ENCODE data around the gene VPS13D.

The VPS13D gene

DNA sequence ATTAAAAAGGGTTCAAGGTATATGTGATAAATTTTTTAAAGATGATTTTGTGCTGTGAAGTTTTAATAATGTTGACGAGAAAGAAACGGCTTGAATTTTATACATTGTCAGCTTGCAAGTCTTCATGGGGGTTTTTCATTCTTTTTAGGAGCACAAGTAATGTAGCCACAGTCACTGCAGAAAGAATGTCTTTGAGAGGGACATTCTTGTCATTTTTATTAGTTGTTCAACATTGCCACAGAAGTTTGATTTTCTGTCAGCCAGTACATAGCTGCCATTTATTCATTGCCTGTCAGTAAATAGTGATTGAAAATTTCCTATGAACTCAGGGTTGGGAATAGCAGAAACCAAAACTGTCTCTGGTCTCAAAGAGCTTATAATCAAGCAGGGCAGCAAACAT lies 231.9 kb downstream of the VPS13D start:
- Histone ChIP-seq H3K23ac (ENCODE audit: low read length in 2 of 2) (no peak overlapping the region), H3K14ac (ENCODE audit: low read length in 2 of 2) (no peak overlapping the region)

DNA sequence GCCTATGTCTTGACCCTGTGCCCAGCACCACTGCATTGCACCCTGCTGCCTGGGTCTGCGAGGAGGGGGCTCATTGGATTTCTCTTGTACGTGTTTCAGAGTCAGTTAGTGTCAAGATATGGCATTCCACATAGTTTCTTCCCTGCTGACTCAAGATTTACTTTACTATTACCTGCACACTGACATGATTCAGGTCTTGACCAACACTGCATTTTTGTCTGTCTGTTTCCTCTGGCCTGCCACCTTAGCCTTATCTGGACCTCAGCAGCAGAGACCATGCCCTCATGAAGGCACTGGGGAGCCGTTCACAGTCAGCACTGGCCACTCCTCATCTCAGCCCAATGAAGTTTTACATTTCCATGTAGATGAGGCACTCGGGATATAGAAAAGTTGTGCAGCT lies 232.8 kb downstream of the VPS13D start:
- H3K4me3 ChIP-seq (ENCODE audit: insufficient read depth in 1 of 2, low read depth in 1 of 2, low read length in 2 of 2) = no peak overlapping the region
- no peak for DNase-seq
- no peak overlapping the region for H3K18ac ChIP-seq (ENCODE audit: low read depth in 1 of 2, low read length in 2 of 2)
- H3K23ac ChIP-seq (ENCODE audit: low read length in 2 of 2) = no peak overlapping the region
- H2BK15ac ChIP-seq (ENCODE audit: low read depth, poor library complexity, severe bottlenecking) = no peak overlapping the region
- no peak overlapping the region for H2BK12ac ChIP-seq (ENCODE audit: low read length in 2 of 2)
- 98% methylated on average over 4 of the region's 4 CpGs for WGBS
- H3K4me2 ChIP-seq (ENCODE audit: low read length, poor library complexity, severe bottlenecking) = no peak overlapping the region
- peaks cover 4% of the 10 kb centered on the region for H3K79me1 ChIP-seq (replicated peaks; ENCODE audit: low read length, poor library complexity, severe bottlenecking)
- H3K4me1 ChIP-seq (ENCODE audit: control insufficient read depth, insufficient read depth, low read depth, low read length) = peaks cover 12% of the 10 kb centered on the region
- peaks cover 9 to 12% of the 10 kb centered on the region in 2 experiments for H3K36me3 ChIP-seq (ENCODE audit: control insufficient read depth in 1 of 2, insufficient read depth in 2 of 2, low read depth in 1 of 2, low read length in 2 of 2)
- H2AK5ac ChIP-seq (ENCODE audit: low read length, severe bottlenecking) = no peak overlapping the region
- no peak overlapping the region for H4K8ac ChIP-seq (ENCODE audit: low read length)
- no peak overlapping the region for H3K4ac ChIP-seq (ENCODE audit: low read depth in 1 of 2, low read length in 2 of 2)
- H3K9ac ChIP-seq (ENCODE audit: low read length) = no peak overlapping the region
- H2BK5ac ChIP-seq (ENCODE audit: low read depth, low read length, poor library complexity, severe bottlenecking) = no peak overlapping the region
- no peak overlapping the region for H2AFZ ChIP-seq (ENCODE audit: low read depth, low read length)
- H4K91ac ChIP-seq (ENCODE audit: low read length) = no peak overlapping the region
- H3K27me3 ChIP-seq (ENCODE audit: control insufficient read depth in 1 of 2, insufficient read depth in 1 of 2, low read length in 2 of 2) = no peaks in the 10 kb centered on the region
- H3K14ac ChIP-seq (ENCODE audit: low read length in 2 of 2) = no peak overlapping the region
- H3K9me3 ChIP-seq (ENCODE audit: control insufficient read depth, low read length) = no peaks in the 10 kb centered on the region
- H3K27ac ChIP-seq (ENCODE audit: low read length, poor library complexity, severe bottlenecking) = no peak overlapping the region
- H2BK120ac ChIP-seq (ENCODE audit: low read depth, low read length) = no peak overlapping the region

More for the DNA sequence above, 231.9 kb downstream of the VPS13D start:
- 96% methylated on average over 2 of the region's 2 CpGs for WGBS
- H3K27me3 ChIP-seq (ENCODE audit: control insufficient read depth in 1 of 2, insufficient read depth in 1 of 2, low read length in 2 of 2) = no peaks in the 10 kb centered on the region
- H3K9me3 ChIP-seq (ENCODE audit: control insufficient read depth, low read length) = no peaks in the 10 kb centered on the region
- H3K79me1 ChIP-seq (replicated peaks; ENCODE audit: low read length, poor library complexity, severe bottlenecking) = peaks cover 4% of the 10 kb centered on the region
- no peak overlapping the region for H2BK12ac ChIP-seq (ENCODE audit: low read length in 2 of 2)
- no peak overlapping the region for H3K4ac ChIP-seq (ENCODE audit: low read depth in 1 of 2, low read length in 2 of 2)
- H3K36me3 ChIP-seq (ENCODE audit: control insufficient read depth in 1 of 2, insufficient read depth in 2 of 2, low read depth in 1 of 2, low read length in 2 of 2) = peaks cover 9 to 12% of the 10 kb centered on the region in 2 experiments
- peaks cover 14% of the 10 kb centered on the region for H3K4me1 ChIP-seq (ENCODE audit: control insufficient read depth, insufficient read depth, low read depth, low read length)
- no peak overlapping the region for H4K91ac ChIP-seq (ENCODE audit: low read length)
- no peak overlapping the region for H2AFZ ChIP-seq (ENCODE audit: low read depth, low read length)
- H3K4me3 ChIP-seq (ENCODE audit: insufficient read depth in 1 of 2, low read depth in 1 of 2, low read length in 2 of 2) = no peak overlapping the region
- no peak overlapping the region for H3K18ac ChIP-seq (ENCODE audit: low read depth in 1 of 2, low read length in 2 of 2)
- H2BK120ac ChIP-seq (ENCODE audit: low read depth, low read length) = no peak overlapping the region
- no peak for DNase-seq
- H2BK15ac ChIP-seq (ENCODE audit: low read depth, poor library complexity, severe bottlenecking) = no peak overlapping the region
- no peak overlapping the region for H4K8ac ChIP-seq (ENCODE audit: low read length)
- no peak overlapping the region for H2AK5ac ChIP-seq (ENCODE audit: low read length, severe bottlenecking)
- no peak overlapping the region for H3K27ac ChIP-seq (ENCODE audit: low read length, poor library complexity, severe bottlenecking)
- no peak overlapping the region for H2BK5ac ChIP-seq (ENCODE audit: low read depth, low read length, poor library complexity, severe bottlenecking)
- no peak overlapping the region for H3K9ac ChIP-seq (ENCODE audit: low read length)
- no peak overlapping the region for H3K4me2 ChIP-seq (ENCODE audit: low read length, poor library complexity, severe bottlenecking)

DNA sequence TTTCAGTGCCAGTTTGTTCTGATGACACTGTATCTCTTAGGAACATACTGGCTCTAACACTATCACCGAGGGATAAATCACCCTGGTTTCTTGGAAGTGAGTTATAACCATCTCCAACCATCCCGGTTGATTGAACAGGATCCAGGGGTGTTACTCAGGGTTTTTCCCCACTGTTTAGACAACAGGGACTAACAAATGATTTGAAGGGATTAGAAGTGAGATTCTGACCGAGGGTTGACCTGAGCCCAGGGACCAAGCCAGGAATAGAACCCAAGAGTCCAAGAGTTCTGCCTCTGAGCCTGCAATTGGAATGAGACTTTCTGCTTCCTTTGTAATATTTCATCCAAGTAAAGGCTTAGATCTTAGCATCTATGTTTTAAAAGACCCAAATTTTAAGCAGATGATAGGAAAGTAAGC lies 234.2 kb downstream of the VPS13D start:
- Histone ChIP-seq H3K14ac (ENCODE audit: low read length in 2 of 2) (no peak overlapping the region), H3K27ac (ENCODE audit: low read length, poor library complexity, severe bottlenecking) (no peak overlapping the region), H4K8ac (ENCODE audit: low read length) (no peak overlapping the region), H3K36me3 (ENCODE audit: control insufficient read depth in 1 of 2, insufficient read depth in 2 of 2, low read depth in 1 of 2, low read length in 2 of 2) (peaks cover 9 to 12% of the 10 kb centered on the region in 2 experiments), H2BK120ac (ENCODE audit: low read depth, low read length) (no peak overlapping the region), H2AFZ (ENCODE audit: low read depth, low read length) (no peak overlapping the region), H3K18ac (ENCODE audit: low read depth in 1 of 2, low read length in 2 of 2) (no peak overlapping the region), H2AK5ac (ENCODE audit: low read length, severe bottlenecking) (no peak overlapping the region), H3K4ac (ENCODE audit: low read depth in 1 of 2, low read length in 2 of 2) (no peak overlapping the region), H3K4me2 (ENCODE audit: low read length, poor library complexity, severe bottlenecking) (no peak overlapping the region), H3K4me3 (ENCODE audit: insufficient read depth in 1 of 2, low read depth in 1 of 2, low read length in 2 of 2) (peak overlapping the region in 1 of 2 experiments; percentile 16), H3K9me3 (ENCODE audit: control insufficient read depth, low read length) (no peaks in the 10 kb centered on the region), H3K9ac (ENCODE audit: low read length) (peak overlapping the region; percentile 62), H2BK15ac (ENCODE audit: low read depth, poor library complexity, severe bottlenecking) (no peak overlapping the region), H4K91ac (ENCODE audit: low read length) (no peak overlapping the region), H3K79me1 (replicated peaks; ENCODE audit: low read length, poor library complexity, severe bottlenecking) (no peaks in the 10 kb centered on the region), H3K27me3 (ENCODE audit: control insufficient read depth in 1 of 2, insufficient read depth in 1 of 2, low read length in 2 of 2) (no peaks in the 10 kb centered on the region), H2BK5ac (ENCODE audit: low read depth, low read length, poor library complexity, severe bottlenecking) (no peak overlapping the region), H3K23ac (ENCODE audit: low read length in 2 of 2) (no peak overlapping the region), H3K4me1 (ENCODE audit: control insufficient read depth, insufficient read depth, low read depth, low read length) (peaks cover 12% of the 10 kb centered on the region), H2BK12ac (ENCODE audit: low read length in 2 of 2) (no peak overlapping the region)
- no peak for DNase-seq
- 98% methylated on average over 3 of the region's 3 CpGs for WGBS

DNA sequence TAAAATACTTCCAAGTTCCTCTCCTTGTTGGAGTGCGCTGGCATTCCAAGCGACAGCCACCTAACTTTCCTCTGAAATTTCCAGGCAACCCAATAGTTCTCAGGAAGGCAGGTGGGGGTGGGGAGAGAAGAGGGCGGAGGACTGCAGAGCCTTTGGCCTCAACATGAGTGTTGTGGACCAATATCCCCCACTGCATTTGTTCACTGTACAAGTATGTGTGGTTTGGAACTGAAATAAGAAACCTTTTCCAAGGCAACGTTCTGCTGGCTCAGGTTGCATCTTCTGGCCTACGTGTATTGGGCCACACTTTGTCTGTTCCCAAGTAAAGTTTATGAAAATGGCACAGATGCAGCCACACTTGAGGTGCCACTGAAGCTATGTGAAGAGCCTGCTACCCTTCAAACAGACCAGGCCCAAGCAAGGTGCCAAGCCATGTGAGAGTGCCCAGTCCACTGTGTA lies 234.8 kb downstream of the VPS13D start:
- Histone ChIP-seq H2BK15ac (ENCODE audit: low read depth, poor library complexity, severe bottlenecking) (no peak overlapping the region), H3K9me3 (ENCODE audit: control insufficient read depth, low read length) (no peaks in the 10 kb centered on the region), H2AK5ac (ENCODE audit: low read length, severe bottlenecking) (no peak overlapping the region), H3K4me3 (ENCODE audit: insufficient read depth in 1 of 2, low read depth in 1 of 2, low read length in 2 of 2) (peak overlapping the region in 1 of 2 experiments; percentile 25), H3K27ac (ENCODE audit: low read length, poor library complexity, severe bottlenecking) (no peak overlapping the region), H3K18ac (ENCODE audit: low read depth in 1 of 2, low read length in 2 of 2) (no peak overlapping the region), H2BK12ac (ENCODE audit: low read length in 2 of 2) (no peak overlapping the region), H2BK120ac (ENCODE audit: low read depth, low read length) (no peak overlapping the region), H3K4ac (ENCODE audit: low read depth in 1 of 2, low read length in 2 of 2) (no peak overlapping the region), H4K8ac (ENCODE audit: low read length) (no peak overlapping the region), H3K36me3 (ENCODE audit: control insufficient read depth in 1 of 2, insufficient read depth in 2 of 2, low read depth in 1 of 2, low read length in 2 of 2) (peaks cover 9 to 12% of the 10 kb centered on the region in 2 experiments), H3K27me3 (ENCODE audit: control insufficient read depth in 1 of 2, insufficient read depth in 1 of 2, low read length in 2 of 2) (no peaks in the 10 kb centered on the region), H3K4me1 (ENCODE audit: control insufficient read depth, insufficient read depth, low read depth, low read length) (peaks cover 12% of the 10 kb centered on the region), H3K14ac (ENCODE audit: low read length in 2 of 2) (no peak overlapping the region), H2AFZ (ENCODE audit: low read depth, low read length) (no peak overlapping the region), H2BK5ac (ENCODE audit: low read depth, low read length, poor library complexity, severe bottlenecking) (no peak overlapping the region), H3K79me1 (replicated peaks; ENCODE audit: low read length, poor library complexity, severe bottlenecking) (no peaks in the 10 kb centered on the region), H3K9ac (ENCODE audit: low read length) (peak overlapping the region; percentile 62), H4K91ac (ENCODE audit: low read length) (no peak overlapping the region), H3K23ac (ENCODE audit: low read length in 2 of 2) (no peak overlapping the region), H3K4me2 (ENCODE audit: low read length, poor library complexity, severe bottlenecking) (no peak overlapping the region)
- WGBS = 92% methylated on average over 3 of the region's 5 CpGs
- DNase-seq = no peak

Data from mesenchymal stem cell (in vitro differentiated cells and primary cell).